ENCODE measurements around the gene ERG28.
"Not testable (repeated sequence)": the region's sequence is repeated elsewhere in the genome, so short reads cannot be mapped to it uniquely, and the experiment has no call there.

ERG28 gene

GRCh38 chr14:75625034-75625433 lies 35.6 kb downstream of the ERG28 start:
- no peak for DNase-seq (ENCODE audit: low spot score)

GRCh38 chr14:75619548-75619947 lies 41.1 kb downstream of the ERG28 start:
- no peak for DNase-seq (ENCODE audit: low spot score)

- DNase-seq (ENCODE audit: low spot score), result no peak
Observed at GRCh38 chr14:75615200-75615599, 45.5 kb downstream of the ERG28 start.

GRCh38 chr14:75614179-75614578 lies 46.5 kb downstream of the ERG28 start:
- DNase-seq (ENCODE audit: low spot score), result no peak

GRCh38 chr14:75612157-75612556 lies 48.5 kb downstream of the ERG28 start:
- no peak for DNase-seq (ENCODE audit: low spot score)

GRCh38 chr14:75610834-75611233 lies 49.8 kb downstream of the ERG28 start:
- no peak for DNase-seq (ENCODE audit: low spot score)

- no peak for DNase-seq (ENCODE audit: low spot score)
Observed at GRCh38 chr14:75609606-75610475, 50.8 kb downstream of the ERG28 start.

- no peak for DNase-seq (ENCODE audit: low spot score)
Observed at GRCh38 chr14:75609116-75609515, 51.6 kb downstream of the ERG28 start.

GRCh38 chr14:75607842-75608640 lies 52.6 kb downstream of the ERG28 start:
- no peak for DNase-seq (ENCODE audit: low spot score)

GRCh38 chr14:75607044-75607443 lies 53.6 kb downstream of the ERG28 start:
- no peak for DNase-seq (ENCODE audit: low spot score)

- no peak for DNase-seq (ENCODE audit: low spot score)
Observed at GRCh38 chr14:75605916-75606315, 54.8 kb downstream of the ERG28 start.

- no peak for DNase-seq (ENCODE audit: low spot score)
Observed at GRCh38 chr14:75604979-75605851, 55.5 kb downstream of the ERG28 start.

GRCh38 chr14:75602503-75602902 lies 58.2 kb downstream of the ERG28 start:
- no peak for DNase-seq (ENCODE audit: low spot score)

- DNase-seq (ENCODE audit: low spot score), result not testable (repeated sequence)
Observed at GRCh38 chr14:75601061-75601460, 59.6 kb downstream of the ERG28 start.

- DNase-seq (ENCODE audit: low spot score), result not testable (repeated sequence)
Observed at GRCh38 chr14:75600100-75600499, 60.6 kb downstream of the ERG28 start.

All from hepatic stellate cell (primary cell).